Measurements from ENCODE around the gene TRIP4. TPM values are rescaled to one million over a fixed set of nuclear protein-coding genes. Genes with fewer than 3 reads are reported as not detected.
A peak's percentile ranks its signal among the peaks of the same experiment; 100 is the strongest.

The TRIP4 gene
- total RNA-seq, 1 experiment from 2014 or later = 21.7 TPM

- no peak overlapping the region for H2BK20ac ChIP-seq (ENCODE audit: low read depth, low read length, poor library complexity, severe bottlenecking)
- no peak overlapping the region for H3K18ac ChIP-seq (ENCODE audit: insufficient read length, low read depth, low read length)
- no peak for TF ChIP-seq CTCF (conservative IDR thresholded peaks at IDR 0.05)
- no peak overlapping the region for H3K9ac ChIP-seq (ENCODE audit: extremely low read depth, insufficient read length, low read length)
- H2AK5ac ChIP-seq (ENCODE audit: insufficient read length, low read length) = no peak overlapping the region
- H3K9me3 Mint-ChIP-seq = no peaks in the 10 kb centered on the region
- H2BK5ac ChIP-seq (ENCODE audit: insufficient read length, low read length) = no peak overlapping the region
- H3K27me3 ChIP-seq (ENCODE audit: insufficient read depth, low read length) = no peaks in the 10 kb centered on the region
- H3K4me1 ChIP-seq (ENCODE audit: insufficient read depth, low read length) = no peaks in the 10 kb centered on the region
- H3K14ac ChIP-seq (ENCODE audit: insufficient read depth, low read length) = no peak overlapping the region
- H3T11ph ChIP-seq (ENCODE audit: low read length) = no peak overlapping the region
- no peak overlapping the region for H3K27ac ChIP-seq (ENCODE audit: insufficient read length, low read depth, low read length)
- H4K5ac ChIP-seq (ENCODE audit: insufficient read length, low read depth, low read length) = no peak overlapping the region
- peaks cover 0 to 7% (median 5%) of the 10 kb centered on the region in 3 experiments; a peak in 3 of 7 replicates for H3K36me3 Mint-ChIP-seq (ENCODE audit: insufficient read depth in 1 of 3, low read depth in 3 of 3)
- H3K27ac Mint-ChIP-seq = 0 out of 7 replicates have a peak overlapping the region, but pooled peaks of 1 of the 3 experiments have one; percentile 7
- H4K8ac ChIP-seq (replicated peaks; ENCODE audit: insufficient read length, low read depth, low read length) = no peak overlapping the region
- no peak overlapping the region for H2BK12ac ChIP-seq (ENCODE audit: insufficient read length, low read depth, low read length)
- H3K4me3 Mint-ChIP-seq = no peak overlapping the region
- H3K23ac ChIP-seq (ENCODE audit: insufficient read length, low read depth, low read length) = no peak overlapping the region
- H3K4me1 Mint-ChIP-seq = no peaks in the 10 kb centered on the region
- no peaks in the 10 kb centered on the region for H3K79me1 ChIP-seq (ENCODE audit: insufficient read depth, low read depth, low read length, poor library complexity, severe bottlenecking)
- no peaks in the 10 kb centered on the region for H3K23me2 ChIP-seq (ENCODE audit: insufficient read length, low read depth, low read length, poor library complexity, severe bottlenecking)
- no peak overlapping the region for H3K4ac ChIP-seq (ENCODE audit: low read depth, low read length)
- no peak overlapping the region for H2BK15ac ChIP-seq (ENCODE audit: low read depth, low read length)
- H2BK120ac ChIP-seq (ENCODE audit: low read depth, low read length, poor library complexity, severe bottlenecking) = no peak overlapping the region
- no peaks in the 10 kb centered on the region for H4K20me1 ChIP-seq (ENCODE audit: control insufficient read depth, insufficient read depth, insufficient read length)
- H4K91ac ChIP-seq (ENCODE audit: insufficient read length, low read depth, low read length) = no peak overlapping the region
- no peak for DNase-seq
- H3K9me3 ChIP-seq (ENCODE audit: control insufficient read depth, low read depth, low read length) = no peaks in the 10 kb centered on the region
- H3K4me2 ChIP-seq (ENCODE audit: insufficient read depth, insufficient read length, low read length) = no peak overlapping the region
- WGBS (ENCODE audit: extremely low coverage, insufficient read length, low lambda C conversion rate) = no CpG with 5 or more reads among the region's 3 CpGs
- H3K56ac ChIP-seq (ENCODE audit: insufficient read length, low read depth, low read length) = no peak overlapping the region
- no peaks in the 10 kb centered on the region for H3K79me2 ChIP-seq (ENCODE audit: insufficient read depth, low read length)
- H2AFZ ChIP-seq (ENCODE audit: low read length) = no peak overlapping the region
- no peaks in the 10 kb centered on the region for H3K27me3 Mint-ChIP-seq (ENCODE audit: low read depth)
These were observed 54.2 kb downstream of the TRIP4 start for GRCh38 chr15:64441852-64442251.
